Measurements from ENCODE around the gene SPTBN2.

Gene SPTBN2

GRCh38 chr11:66696146-66696545, 32.9 kb downstream of the SPTBN2 start:
- DNase-seq (ENCODE audit: low read depth) = no peak
- TF ChIP-seq CTCF (IDR thresholded peaks at IDR 0.05; ENCODE audit: low read length, missing control alignments) = no peak
- H3K4me3 ChIP-seq (replicated peaks; ENCODE audit: low read depth, low read length) = no peak overlapping the region

DNA sequence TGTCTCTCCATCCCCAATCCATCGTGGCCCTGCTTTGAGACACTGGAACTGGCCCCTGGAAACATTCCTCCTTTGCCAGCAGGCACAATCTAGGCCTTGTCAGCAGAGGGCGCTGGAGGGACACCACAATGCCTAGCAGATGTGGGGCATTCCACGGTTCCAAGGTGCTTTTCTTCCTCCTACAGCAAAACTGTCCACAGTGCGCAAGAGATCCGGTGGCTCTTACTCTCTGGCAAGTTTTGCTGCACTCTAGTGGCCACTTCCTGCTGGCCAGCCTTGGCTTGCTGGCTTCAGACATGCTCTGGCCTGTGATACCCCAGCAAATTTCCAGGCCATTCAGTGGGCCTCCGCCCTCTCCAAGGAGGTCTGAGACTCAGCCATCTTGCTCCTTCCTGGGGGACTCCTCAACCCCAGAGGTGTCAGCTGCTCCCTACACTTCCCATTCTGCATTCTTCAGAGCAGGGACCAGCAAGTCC, 34.2 kb downstream of the SPTBN2 start:
- no peak overlapping the region for H3K4me3 ChIP-seq (replicated peaks; ENCODE audit: low read depth, low read length)
- peak; percentile 98 for DNase-seq (ENCODE audit: low read depth)
- TF ChIP-seq CTCF (IDR thresholded peaks at IDR 0.05; ENCODE audit: low read length, missing control alignments) = no peak

DNA sequence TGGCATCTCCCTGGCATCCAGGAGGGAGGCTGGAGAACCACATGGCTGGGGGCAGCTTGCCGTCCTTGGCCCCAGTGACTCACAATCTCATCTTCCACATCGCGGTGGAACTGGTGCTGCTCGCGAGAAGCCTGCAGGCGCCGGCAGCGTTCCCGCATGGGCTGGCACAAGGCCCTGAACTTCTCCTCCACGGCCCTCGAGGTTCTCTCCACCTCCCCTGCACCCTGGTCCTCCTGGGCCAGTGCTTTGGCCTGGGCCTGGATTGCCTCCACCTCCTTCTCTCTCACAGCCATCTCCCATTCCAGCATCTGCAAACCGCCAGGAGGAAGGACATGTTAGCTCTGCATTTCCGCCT, 35.0 kb downstream of the SPTBN2 start:
- no peak for TF ChIP-seq CTCF (IDR thresholded peaks at IDR 0.05; ENCODE audit: low read length, missing control alignments)
- no peak overlapping the region for H3K4me3 ChIP-seq (replicated peaks; ENCODE audit: low read depth, low read length)
- no peak for DNase-seq (ENCODE audit: low read depth)

DNA sequence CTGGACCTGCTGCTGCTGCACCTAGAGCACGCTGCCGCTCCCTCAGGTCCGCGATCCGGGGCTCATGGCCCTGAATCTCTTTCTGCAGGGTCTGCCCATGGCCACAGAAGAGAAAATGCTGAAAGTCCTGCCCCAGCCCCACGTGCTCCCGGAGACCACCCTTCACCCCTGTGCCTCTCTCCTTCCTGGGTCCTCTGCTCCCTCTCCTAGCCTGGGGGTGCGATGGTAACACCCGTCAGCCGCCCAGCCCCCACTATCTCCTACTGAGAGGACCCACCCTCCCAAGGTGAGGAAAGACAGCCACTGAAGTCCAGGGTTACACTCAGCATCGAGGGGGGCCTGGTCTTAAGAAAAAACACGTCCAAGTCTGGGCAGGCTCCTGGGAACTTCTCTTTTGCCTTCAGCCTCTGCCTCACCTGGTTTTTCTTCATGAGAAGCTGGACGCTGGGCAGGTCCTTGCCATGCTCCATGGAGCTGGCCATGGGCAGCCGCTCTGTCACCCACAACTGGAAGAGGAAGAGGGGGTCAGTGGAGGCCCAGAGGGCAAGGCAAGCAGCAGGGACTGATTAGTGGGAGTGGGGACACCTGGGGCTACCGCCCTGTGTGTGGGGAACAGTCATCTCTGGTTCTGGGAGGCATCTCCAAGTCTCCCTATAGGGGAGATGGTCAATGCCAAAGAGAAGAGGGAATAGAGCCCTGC, 35.5 kb downstream of the SPTBN2 start:
- DNase-seq (ENCODE audit: low read depth) = no peak
- TF ChIP-seq CTCF (IDR thresholded peaks at IDR 0.05; ENCODE audit: low read length, missing control alignments) = no peak

DNA sequence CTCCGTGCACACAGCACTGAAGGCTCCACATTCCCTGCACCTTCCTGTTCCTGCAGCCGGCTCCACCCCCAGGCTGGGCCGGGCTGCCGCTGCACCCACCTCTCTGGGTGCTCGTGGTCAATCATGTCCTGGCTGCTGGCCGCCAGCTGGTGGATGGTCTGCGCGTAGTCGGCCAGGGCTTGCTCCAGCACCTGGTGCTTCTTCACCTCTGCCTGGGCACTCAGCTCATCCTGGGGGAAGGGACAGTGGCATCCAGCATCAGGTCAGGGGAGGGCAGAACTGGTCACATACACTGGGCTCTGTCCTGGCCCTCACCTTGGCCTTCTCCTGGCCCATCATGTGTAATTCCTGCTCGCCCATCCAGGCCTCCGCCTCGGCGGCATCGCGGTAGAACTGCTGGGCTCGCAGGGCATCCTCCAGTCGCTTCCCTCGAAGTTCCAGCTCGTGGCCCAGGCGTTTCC, 36.1 kb downstream of the SPTBN2 start:
- no peak for DNase-seq (ENCODE audit: low read depth)

More for the DNA sequence above, 35.5 kb downstream of the SPTBN2 start:
- H3K4me3 ChIP-seq (replicated peaks; ENCODE audit: low read depth, low read length) = no peak overlapping the region

DNA sequence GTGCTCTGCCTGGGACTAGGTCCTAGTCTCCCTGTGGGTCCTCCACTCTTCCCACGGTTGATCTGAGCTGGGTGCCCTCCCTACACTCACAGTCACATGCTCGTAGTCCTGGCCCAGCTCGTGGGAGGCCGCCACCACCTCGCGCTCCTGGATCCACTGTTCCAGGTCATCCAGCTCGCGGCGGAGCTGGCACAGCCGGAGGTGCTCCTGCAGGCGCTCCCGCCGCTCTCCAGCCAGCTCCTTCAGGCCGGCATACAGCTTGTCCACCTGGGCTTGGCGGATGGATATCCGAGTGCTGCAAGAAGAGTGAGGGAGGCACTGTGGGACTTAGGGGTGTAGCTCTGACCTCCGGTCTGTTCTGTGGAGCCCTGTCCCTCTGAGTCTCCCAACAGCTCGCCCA, 36.6 kb downstream of the SPTBN2 start:
- DNase-seq (ENCODE audit: low read depth) = no peak
- TF ChIP-seq CTCF (IDR thresholded peaks at IDR 0.05; ENCODE audit: low read length, missing control alignments) = no peak
- no peak overlapping the region for H3K4me3 ChIP-seq (replicated peaks; ENCODE audit: low read depth, low read length)

More for the DNA sequence above, 36.1 kb downstream of the SPTBN2 start:
- no peak for TF ChIP-seq CTCF (IDR thresholded peaks at IDR 0.05; ENCODE audit: low read length, missing control alignments)
- no peak overlapping the region for H3K4me3 ChIP-seq (replicated peaks; ENCODE audit: low read depth, low read length)

All from fibroblast of pulmonary artery (primary cell).